Spleen (tissue), 7 donors: ENCODE data around the gene DDX46.

Experiments used
- CTCF ChIP-seq, 11 experiments: fragments of 200-600 bp in 7 of 11; fragments of 450-650 bp in 4 of 11; sonication (generic) in 4 of 11; IDR thresholded peaks in 8 of 11; conservative IDR thresholded peaks in 3 of 11; 1 replicate in 7 of 11; 2 replicates in 4 of 11; pipeline versions ENCODE4 v1.4.0 to v1.8.0; 2016 to 2021; ENCODE audit warnings: antibody characterized with exemption in 11 of 11, inconsistent platforms in 4 of 11, mild to moderate bottlenecking in 1 of 11
- POLR2A ChIP-seq, 3 donors: fragments of 450-650 bp; IDR thresholded peaks; one replicate each; pipeline ENCODE4 v1.5.1; 2017; ENCODE audit warnings: antibody characterized with exemption in 3 of 3, mild to moderate bottlenecking in 1 of 3
- POLR2AphosphoS5 ChIP-seq, 3 donors: sonication (generic); formaldehyde crosslinking; IDR thresholded peaks; one replicate each; pipeline ENCODE4 v1.5.1; 2017; ENCODE audit warnings: antibody characterized with exemption in 3 of 3
- donor health status: DM: no; HTN: no; CAD: no; lungs with moderate emphysema.
- donor health status: DM: no; HTN: no; CAD: no.
- donor health status: DM: no; HTN: no; CAD: no.

DNA sequence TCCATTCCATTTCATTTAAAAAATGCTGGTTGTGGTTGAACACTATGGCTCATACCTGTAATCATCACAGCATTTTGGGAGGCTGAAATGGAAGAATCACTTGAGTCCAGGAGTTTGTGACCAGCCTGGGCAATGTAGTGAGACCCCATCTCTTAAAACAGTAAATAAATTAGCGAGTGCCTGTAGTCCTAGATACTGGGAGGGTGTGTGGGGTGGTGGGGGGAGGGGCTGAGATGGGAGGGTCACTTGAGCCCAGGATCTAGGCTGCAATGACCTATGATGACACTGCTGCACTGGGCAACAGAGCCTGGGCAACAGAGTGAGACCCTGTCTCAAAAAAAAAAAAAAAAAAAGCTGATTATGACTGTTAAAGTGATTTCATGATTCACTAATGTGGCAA lies 29.1 kb downstream of the DDX46 start:
- TF ChIP-seq POLR2AphosphoS5 (IDR thresholded peaks at IDR 0.05) (no peak), CTCF (IDR thresholded peaks at IDR 0.05 in 8 of 11, conservative IDR thresholded peaks at IDR 0.05 in 3 of 11) (no peak), POLR2A (IDR thresholded peaks at IDR 0.05) (no peak)
